Chondrocyte (in vitro differentiated cells): ENCODE measurements around the gene RASAL2. TPM values are rescaled to one million over a fixed set of nuclear protein-coding genes. Genes with fewer than 3 reads are reported as not detected.
A peak's percentile ranks its signal among the peaks of the same experiment; 100 is the strongest.
"Not testable (repeated sequence)": the region's sequence is repeated elsewhere in the genome, so short reads cannot be mapped to it uniquely, and the experiment has no call there.

ENCODE experiments used
- DNase-seq: peaks from one replicate; pipeline ENCODE4 v3.0.0; 2021; ENCODE audit warnings: mixed read lengths, low spot score
- H3K27ac Mint-ChIP-seq: one replicate; pipeline ENCODE4 v1.8.0; 2021; ENCODE audit warnings: mild to moderate bottlenecking, moderate library complexity, mixed read lengths; ENCODE audit not compliant: unreplicated experiment
- H3K27me3 Mint-ChIP-seq: 2 replicates; pipeline ENCODE4 v1.8.0; 2021; ENCODE audit warnings: low read depth, mixed read lengths
- H3K36me3 Mint-ChIP-seq: 2 replicates; pipeline ENCODE4 v1.8.0; 2021; ENCODE audit warnings: low read depth, mixed read lengths
- H3K4me1 Mint-ChIP-seq: 2 replicates; pipeline ENCODE4 v1.8.0; 2021; ENCODE audit warnings: low read depth, mild to moderate bottlenecking, mixed read lengths
- H3K4me3 Mint-ChIP-seq: one replicate; pipeline ENCODE4 v1.8.0; 2021; ENCODE audit warnings: mild to moderate bottlenecking, moderate library complexity, mixed read lengths; ENCODE audit not compliant: unreplicated experiment
- H3K9me3 Mint-ChIP-seq: 2 replicates; pipeline ENCODE4 v1.8.0; 2021; ENCODE audit warnings: low read depth, mixed read lengths
- total RNA-seq: library from RNA; stranded (reverse); gene quantifications from 3 replicates; pipeline ENCODE4 v1.2.1, GENCODE V29; 2021
- TF ChIP-seq, protein P1 (sequence below): fragments of 200-600 bp; sonication (generic); IDR thresholded peaks from 2 replicates; pipeline ENCODE4 v1.5.0; 2021; ENCODE audit warnings: antibody characterized with exemption, mild to moderate bottlenecking, moderate library complexity

RASAL2 gene
- total RNA-seq, 1 donor from 2014 or later: 40.1 TPM

DNA sequence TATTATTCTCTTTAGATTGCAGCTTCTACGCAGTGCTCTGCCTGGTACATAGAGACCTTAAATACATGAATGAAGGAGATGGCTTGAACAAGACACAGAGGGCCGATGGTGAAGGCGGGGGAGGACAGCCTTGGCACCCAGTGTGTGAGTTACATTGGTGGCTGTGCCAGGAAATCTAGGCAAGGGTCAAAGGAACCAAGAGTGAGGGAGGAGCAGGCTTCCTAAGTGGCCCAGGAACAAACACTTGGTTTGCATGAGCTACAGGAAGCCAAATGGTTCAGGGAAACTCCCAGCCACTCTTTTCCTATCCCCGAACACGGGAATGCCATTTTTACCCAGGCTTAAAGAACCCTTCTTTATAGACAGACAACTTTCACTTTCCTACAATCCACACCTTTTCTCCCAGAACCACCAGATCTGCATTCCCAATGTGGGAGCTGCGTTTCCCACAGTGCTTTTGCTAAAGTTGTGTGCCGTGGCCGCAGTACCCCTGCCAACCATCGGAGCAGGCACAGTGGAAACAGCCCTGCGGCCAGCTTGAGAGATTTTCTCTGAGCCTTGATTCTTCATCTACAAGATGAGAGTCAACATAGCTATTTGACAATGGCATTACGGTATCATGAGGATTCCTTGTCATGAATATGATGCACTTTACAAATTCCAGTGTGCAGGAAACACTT is 406.3 kb downstream of the RASAL2 start:
- no peak overlapping the region for H3K27ac Mint-ChIP-seq
- H3K36me3 Mint-ChIP-seq: no peaks in the 10 kb centered on the region
- no peaks in the 10 kb centered on the region for H3K27me3 Mint-ChIP-seq

DNA sequence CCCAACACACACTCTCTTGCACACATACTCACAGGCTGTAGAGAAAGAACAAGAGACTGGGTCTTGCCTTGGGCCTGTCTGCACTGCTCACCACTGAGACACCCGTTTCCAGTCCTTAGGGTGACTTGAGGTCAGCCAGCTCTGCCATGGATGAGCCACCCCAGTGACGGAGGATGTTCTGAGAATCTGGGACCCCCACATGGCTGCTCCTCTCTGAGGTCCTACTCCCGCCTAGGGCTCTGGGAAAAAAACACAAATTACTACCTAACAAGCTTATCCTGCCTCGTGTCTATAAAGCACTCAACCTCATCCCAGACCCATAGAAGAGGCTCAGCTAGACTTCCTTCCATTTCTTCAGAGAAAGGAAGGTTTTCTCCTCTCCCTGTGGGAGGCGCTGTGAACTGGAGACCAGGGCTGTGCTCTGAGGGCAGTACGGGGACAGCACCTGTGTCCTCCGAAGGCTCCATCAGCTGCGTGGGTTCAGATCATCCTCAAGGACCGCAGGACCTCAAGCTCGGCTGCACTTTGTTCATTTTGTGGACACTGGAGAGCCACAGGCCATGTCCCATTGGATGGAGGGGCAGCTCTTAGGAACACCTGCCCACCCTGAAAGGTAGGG is 407.1 kb downstream of the RASAL2 start:
- no peaks in the 10 kb centered on the region for H3K27me3 Mint-ChIP-seq
- TF ChIP-seq, protein P1, sequence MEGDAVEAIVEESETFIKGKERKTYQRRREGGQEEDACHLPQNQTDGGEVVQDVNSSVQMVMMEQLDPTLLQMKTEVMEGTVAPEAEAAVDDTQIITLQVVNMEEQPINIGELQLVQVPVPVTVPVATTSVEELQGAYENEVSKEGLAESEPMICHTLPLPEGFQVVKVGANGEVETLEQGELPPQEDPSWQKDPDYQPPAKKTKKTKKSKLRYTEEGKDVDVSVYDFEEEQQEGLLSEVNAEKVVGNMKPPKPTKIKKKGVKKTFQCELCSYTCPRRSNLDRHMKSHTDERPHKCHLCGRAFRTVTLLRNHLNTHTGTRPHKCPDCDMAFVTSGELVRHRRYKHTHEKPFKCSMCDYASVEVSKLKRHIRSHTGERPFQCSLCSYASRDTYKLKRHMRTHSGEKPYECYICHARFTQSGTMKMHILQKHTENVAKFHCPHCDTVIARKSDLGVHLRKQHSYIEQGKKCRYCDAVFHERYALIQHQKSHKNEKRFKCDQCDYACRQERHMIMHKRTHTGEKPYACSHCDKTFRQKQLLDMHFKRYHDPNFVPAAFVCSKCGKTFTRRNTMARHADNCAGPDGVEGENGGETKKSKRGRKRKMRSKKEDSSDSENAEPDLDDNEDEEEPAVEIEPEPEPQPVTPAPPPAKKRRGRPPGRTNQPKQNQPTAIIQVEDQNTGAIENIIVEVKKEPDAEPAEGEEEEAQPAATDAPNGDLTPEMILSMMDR: no peak
- H3K4me3 Mint-ChIP-seq: no peak overlapping the region
- no peaks in the 10 kb centered on the region for H3K4me1 Mint-ChIP-seq
- H3K27ac Mint-ChIP-seq: no peak overlapping the region
- no peak for DNase-seq
- H3K36me3 Mint-ChIP-seq: no peaks in the 10 kb centered on the region
- H3K9me3 Mint-ChIP-seq: no peaks in the 10 kb centered on the region

More for the DNA sequence above, 406.3 kb downstream of the RASAL2 start:
- Mint-ChIP-seq H3K4me1 (no peaks in the 10 kb centered on the region), H3K9me3 (no peaks in the 10 kb centered on the region), H3K4me3 (no peak overlapping the region)
- DNase-seq: no peak
- TF ChIP-seq, protein P1: peak; percentile 39

DNA sequence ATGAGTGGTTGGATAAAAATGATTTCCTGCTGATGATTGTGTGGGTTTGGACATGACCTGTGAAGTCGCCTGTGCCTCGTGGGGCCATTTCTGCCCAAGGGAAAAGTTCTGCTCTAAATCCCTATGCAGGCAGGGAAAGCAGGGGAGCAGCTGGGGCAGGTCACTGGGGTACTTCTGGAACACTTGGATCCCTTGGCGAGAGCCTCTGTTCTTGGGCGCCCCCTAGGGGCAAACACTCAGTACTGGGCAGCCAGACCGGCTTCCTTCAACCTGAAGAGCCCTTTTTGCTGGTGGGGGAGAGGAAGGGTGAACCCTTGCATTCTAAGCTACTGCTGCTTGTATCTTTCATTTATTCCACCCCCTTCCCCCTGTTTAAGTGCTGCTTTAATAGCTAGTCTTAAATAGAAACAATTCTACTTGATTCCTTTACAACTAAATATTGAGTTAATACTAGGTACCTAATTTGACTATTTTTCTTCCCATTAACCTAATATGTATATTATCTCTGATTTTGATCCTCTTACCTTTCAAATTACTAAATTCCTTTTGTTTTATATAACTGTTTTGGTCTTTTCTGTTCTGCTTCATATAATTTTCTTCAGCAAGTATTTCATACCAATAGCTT is 407.9 kb downstream of the RASAL2 start:
- Mint-ChIP-seq H3K27ac (no peak overlapping the region), H3K4me3 (no peak overlapping the region), H3K36me3 (no peaks in the 10 kb centered on the region), H3K9me3 (no peaks in the 10 kb centered on the region), H3K4me1 (no peaks in the 10 kb centered on the region), H3K27me3 (no peaks in the 10 kb centered on the region)
- TF ChIP-seq, protein P1: peak; percentile 92
- DNase-seq: no peak

DNA sequence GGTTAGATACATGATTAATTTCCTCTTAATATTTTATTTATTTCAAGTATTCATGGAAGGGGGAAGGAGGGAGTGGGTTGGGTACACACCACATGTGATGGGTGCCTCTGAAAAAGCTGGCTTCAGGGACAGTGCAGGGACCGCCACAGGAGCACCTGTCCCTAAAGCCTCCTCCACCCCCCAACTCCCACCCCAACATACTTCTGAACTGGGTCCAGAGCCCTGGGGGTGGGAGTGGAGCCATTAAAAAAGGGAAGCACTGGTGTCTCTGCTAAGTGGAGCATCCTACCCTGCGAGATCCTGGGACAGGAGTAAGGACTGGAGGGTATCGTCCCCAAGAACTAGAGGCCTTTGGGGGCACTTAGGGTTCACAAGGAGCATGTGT is 408.4 kb downstream of the RASAL2 start:
- no peaks in the 10 kb centered on the region for H3K36me3 Mint-ChIP-seq
- H3K4me3 Mint-ChIP-seq: no peak overlapping the region
- H3K4me1 Mint-ChIP-seq: no peaks in the 10 kb centered on the region
- no peaks in the 10 kb centered on the region for H3K9me3 Mint-ChIP-seq
- no peak for DNase-seq
- no peak overlapping the region for H3K27ac Mint-ChIP-seq
- TF ChIP-seq, protein P1: no peak
- H3K27me3 Mint-ChIP-seq: no peaks in the 10 kb centered on the region

DNA sequence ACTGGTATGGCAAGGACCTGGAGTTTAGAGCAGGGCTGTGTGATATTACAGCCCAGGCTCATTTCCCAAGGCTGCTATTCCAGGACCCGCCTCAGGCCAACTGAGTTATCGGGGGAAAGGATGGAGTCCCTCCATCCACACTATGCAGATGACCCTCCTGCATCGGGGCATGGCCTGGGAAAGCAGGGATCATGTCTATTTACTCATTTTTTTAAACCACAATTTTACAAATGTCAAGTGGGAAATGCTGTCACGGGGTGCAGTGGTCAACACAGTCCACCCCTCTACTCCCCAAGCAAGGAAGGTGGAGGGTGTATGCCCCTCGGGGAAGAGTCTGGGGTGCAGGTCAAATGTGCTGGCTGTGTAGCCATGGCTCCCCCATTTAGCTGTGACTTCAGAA is 409.0 kb downstream of the RASAL2 start:
- H3K9me3 Mint-ChIP-seq: no peaks in the 10 kb centered on the region
- TF ChIP-seq, protein P1: no peak
- H3K27me3 Mint-ChIP-seq: no peaks in the 10 kb centered on the region
- no peaks in the 10 kb centered on the region for H3K36me3 Mint-ChIP-seq
- H3K4me3 Mint-ChIP-seq: no peak overlapping the region
- no peak for DNase-seq
- no peak overlapping the region for H3K27ac Mint-ChIP-seq
- no peaks in the 10 kb centered on the region for H3K4me1 Mint-ChIP-seq

DNA sequence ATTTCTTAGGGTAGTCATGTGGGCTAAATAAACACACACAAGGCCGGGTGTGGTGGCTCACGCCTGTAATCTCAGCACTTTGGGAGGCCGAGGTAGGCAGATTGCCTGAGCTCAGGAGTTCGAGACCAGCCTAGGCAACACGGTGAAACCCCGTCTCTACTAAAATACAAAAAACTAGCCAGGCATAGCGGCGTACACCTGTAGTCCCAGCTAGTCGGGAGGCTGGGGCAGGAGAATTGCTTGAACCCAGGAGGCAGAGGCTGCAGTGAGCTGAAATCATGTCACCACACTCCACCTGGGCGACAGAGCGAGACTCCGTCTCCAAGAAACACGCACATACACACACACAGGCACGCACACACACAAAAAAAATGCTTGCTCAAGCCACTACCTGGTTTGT is 409.4 kb downstream of the RASAL2 start:
- not testable (repeated sequence) for H3K9me3 Mint-ChIP-seq

More for the DNA sequence above, 409.4 kb downstream of the RASAL2 start:
- not testable (repeated sequence) for H3K27ac Mint-ChIP-seq, H3K4me1 Mint-ChIP-seq, H3K4me3 Mint-ChIP-seq, DNase-seq, H3K36me3 Mint-ChIP-seq, H3K27me3 Mint-ChIP-seq
